ENCODE results near the gene EIF2S1.
A peak's percentile ranks its signal among the peaks of the same experiment; 100 is the strongest.

The EIF2S1 gene

DNA sequence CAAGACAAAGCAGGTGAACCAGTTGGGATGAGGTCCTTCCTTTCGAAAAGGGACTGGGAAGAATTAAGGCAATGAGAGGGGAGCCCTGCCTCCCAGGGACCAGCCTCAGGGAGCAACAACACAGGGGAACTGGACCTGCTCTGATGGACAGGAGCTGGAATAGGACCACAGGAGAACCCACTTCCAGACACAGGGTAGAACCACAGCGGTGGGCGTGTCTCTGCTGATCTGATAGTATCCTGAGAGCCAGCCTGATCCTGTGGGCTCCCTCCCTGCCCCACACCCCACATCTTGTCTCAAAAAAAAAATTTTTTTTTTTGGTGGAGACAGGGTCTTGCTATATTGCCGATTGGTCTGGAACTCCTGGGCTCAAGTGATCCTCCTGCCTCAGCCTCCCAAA lies 65.5 kb downstream of the EIF2S1 start:
- DNase-seq (ENCODE audit: low read depth): no peak
- TF ChIP-seq, protein P1, sequence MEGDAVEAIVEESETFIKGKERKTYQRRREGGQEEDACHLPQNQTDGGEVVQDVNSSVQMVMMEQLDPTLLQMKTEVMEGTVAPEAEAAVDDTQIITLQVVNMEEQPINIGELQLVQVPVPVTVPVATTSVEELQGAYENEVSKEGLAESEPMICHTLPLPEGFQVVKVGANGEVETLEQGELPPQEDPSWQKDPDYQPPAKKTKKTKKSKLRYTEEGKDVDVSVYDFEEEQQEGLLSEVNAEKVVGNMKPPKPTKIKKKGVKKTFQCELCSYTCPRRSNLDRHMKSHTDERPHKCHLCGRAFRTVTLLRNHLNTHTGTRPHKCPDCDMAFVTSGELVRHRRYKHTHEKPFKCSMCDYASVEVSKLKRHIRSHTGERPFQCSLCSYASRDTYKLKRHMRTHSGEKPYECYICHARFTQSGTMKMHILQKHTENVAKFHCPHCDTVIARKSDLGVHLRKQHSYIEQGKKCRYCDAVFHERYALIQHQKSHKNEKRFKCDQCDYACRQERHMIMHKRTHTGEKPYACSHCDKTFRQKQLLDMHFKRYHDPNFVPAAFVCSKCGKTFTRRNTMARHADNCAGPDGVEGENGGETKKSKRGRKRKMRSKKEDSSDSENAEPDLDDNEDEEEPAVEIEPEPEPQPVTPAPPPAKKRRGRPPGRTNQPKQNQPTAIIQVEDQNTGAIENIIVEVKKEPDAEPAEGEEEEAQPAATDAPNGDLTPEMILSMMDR (conservative IDR thresholded peaks at IDR 0.05; ENCODE audit: control insufficient read depth, insufficient read depth, low read depth, low read length): no peak
- H3K4me3 ChIP-seq (ENCODE audit: control insufficient read depth, low read depth, low read length): no peak overlapping the region

DNA sequence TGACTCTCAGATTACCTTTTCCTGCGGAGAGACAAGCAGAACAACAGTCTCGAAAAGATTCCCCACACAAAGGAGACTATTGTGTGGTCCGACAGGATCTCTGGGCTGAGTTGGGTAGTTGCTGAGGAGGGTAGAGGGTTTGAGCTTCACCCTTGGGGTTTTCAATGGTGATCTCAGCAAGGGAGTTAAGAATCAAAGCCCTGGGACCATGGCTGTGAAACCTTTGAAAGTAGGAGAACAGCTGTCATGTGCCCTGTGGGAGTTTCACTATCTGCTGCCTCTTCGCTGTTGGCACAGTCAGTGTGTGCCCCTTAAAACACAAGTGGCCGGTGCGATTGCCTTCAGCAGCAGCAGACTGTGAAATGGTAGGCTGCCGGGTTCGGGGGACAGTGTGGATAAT lies 66.0 kb downstream of the EIF2S1 start:
- no peak overlapping the region for H3K4me3 ChIP-seq (ENCODE audit: control insufficient read depth, low read depth, low read length)
- DNase-seq (ENCODE audit: low read depth): no peak
- TF ChIP-seq, protein P1 (conservative IDR thresholded peaks at IDR 0.05; ENCODE audit: control insufficient read depth, insufficient read depth, low read depth, low read length): no peak

DNA sequence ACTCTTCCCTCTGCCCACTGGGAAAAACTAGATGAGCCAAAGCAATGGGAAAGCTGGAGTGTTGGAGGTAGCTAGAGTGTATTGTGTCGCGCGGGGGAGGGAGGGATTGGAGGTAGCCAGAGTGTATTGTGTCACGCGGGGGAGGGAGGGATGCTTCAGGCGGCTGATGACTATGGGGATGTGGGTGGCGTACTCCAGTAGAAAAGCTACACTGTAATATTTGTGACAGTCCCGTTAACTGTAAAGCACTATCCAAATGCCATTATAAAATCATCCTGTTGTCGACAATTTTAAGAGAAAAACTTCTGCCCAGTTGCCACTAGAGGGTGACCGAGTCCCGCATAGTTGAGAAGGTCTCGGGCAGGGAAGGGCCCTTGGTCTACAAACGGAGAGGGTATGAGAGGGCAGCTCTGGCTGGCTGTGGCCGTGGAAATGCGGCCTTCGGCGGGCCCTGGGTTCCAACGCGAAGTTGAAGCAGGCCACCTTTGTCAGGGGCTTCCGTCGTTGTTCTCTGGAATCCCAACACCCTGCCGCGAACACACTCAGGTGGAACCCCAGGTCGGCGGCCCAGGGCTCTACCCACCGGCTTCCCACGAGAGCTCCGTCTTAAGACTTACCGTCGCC lies 67.0 kb downstream of the EIF2S1 start:
- no peak overlapping the region for H3K4me3 ChIP-seq (ENCODE audit: control insufficient read depth, low read depth, low read length)
- DNase-seq (ENCODE audit: low read depth): peak; percentile 80
- TF ChIP-seq, protein P1 (conservative IDR thresholded peaks at IDR 0.05; ENCODE audit: control insufficient read depth, insufficient read depth, low read depth, low read length): peak; percentile 85

DNA sequence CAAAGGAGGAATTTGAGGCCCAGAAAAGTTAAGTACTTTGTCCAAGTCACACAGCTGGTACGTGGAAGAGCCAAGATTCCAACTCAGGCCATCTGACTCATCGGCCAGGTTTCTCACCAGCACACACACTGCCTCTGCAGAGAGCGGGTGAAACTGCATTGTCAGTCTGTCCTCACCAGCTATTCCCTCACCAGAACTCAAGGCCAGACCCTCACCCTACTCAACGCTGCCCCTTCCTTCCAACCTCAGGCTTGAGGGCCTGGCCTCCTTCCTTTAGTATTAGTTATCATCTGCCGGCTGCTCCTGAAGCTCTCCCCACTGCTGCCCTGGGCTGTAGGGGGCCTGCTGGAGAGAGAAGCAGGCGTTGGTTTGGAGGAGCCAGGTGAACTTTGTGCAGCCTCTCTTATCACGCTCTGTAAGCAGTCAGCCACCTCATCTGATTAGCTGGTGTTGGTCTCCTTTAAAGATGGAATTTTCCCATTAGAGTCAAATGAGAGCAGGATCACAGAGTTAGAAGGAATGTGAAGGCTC lies 68.4 kb downstream of the EIF2S1 start:
- DNase-seq (ENCODE audit: low read depth): peak; percentile 83
- H3K4me3 ChIP-seq (ENCODE audit: control insufficient read depth, low read depth, low read length): no peak overlapping the region
- TF ChIP-seq, protein P1 (conservative IDR thresholded peaks at IDR 0.05; ENCODE audit: control insufficient read depth, insufficient read depth, low read depth, low read length): peak; percentile 23

DNA sequence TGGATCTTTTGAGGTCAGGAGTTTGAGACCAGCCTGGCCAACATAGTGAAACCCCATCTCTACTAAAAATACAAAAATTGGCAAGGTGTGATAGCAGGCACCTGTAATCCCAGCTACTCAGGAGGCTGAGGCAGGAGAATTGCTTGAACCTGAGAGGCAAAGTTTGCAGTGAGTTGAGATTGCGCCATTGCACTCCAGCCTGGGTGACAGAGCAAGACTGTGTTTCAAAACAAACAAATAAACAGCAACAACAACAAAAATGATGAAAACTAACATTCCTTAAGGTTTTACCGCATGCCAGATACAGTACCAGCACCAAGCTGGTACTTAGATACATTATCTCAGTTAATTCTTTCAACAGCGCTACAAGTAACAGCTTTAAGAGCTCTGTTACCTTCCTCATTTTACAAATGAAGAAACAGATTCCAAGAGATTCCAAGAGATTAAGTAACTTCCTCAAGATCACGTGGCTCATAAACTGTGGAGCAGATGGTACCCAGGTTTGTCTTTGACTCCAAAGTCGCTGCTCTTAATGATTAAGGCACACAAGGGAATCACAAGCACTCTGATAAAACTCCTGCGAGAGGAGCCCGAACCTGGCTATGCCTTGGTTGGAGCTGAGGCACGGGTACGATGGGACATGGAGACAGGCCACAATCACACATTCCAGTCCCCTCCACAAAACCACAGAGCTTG lies 69.5 kb downstream of the EIF2S1 start:
- DNase-seq (ENCODE audit: low read depth): no peak
- TF ChIP-seq, protein P1 (conservative IDR thresholded peaks at IDR 0.05; ENCODE audit: control insufficient read depth, insufficient read depth, low read depth, low read length): no peak
- H3K4me3 ChIP-seq (ENCODE audit: control insufficient read depth, low read depth, low read length): no peak overlapping the region

DNA sequence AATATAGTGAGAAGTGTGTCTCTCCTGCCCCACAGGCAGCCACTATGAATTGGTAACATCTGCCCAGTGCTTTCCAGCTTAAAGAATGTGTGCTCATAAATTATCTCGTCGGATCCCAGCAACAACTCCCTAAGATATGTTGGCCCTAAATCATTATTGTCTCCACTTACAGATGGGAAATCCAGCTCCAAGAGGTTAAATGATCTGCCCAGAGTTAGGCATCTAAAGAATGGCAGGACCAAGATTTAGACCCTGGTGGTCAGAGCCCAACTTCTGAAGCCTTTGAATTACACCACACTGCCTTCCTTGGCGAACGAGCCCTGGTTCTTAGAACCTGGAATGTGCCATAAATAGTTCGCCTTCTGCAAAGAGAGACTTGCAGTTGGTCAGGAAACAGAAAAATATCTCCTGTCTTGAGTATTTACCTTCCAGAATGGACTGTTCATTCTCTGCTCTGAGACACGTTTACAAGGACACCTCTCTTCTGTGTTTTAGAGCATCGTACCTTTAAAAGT lies 72.0 kb downstream of the EIF2S1 start:
- H3K4me3 ChIP-seq (ENCODE audit: control insufficient read depth, low read depth, low read length): no peak overlapping the region
- TF ChIP-seq, protein P1 (conservative IDR thresholded peaks at IDR 0.05; ENCODE audit: control insufficient read depth, insufficient read depth, low read depth, low read length): no peak
- no peak for DNase-seq (ENCODE audit: low read depth)
